Measurements from ENCODE around the gene TACR1. TPM values are rescaled to one million over a fixed set of nuclear protein-coding genes. Genes with fewer than 3 reads are reported as not detected.

Gene TACR1
- total RNA-seq, 1 experiment from 2014 or later: not detected

- Histone ChIP-seq H3K4me2 (no peak overlapping the region), H3K27me3 (ENCODE audit: insufficient read depth, low read depth) (no peaks in the 10 kb centered on the region), H4K20me1 (ENCODE audit: insufficient read depth) (no peaks in the 10 kb centered on the region), H3K36me3 (ENCODE audit: low read depth) (no peaks in the 10 kb centered on the region), H3K79me2 (ENCODE audit: low read depth) (no peaks in the 10 kb centered on the region), H3K4me3 (no peak overlapping the region), H3K9me2 (ENCODE audit: insufficient read depth) (no peaks in the 10 kb centered on the region), H3K27ac (no peak overlapping the region), H3K4me1 (replicated peaks; ENCODE audit: insufficient read depth) (no peaks in the 10 kb centered on the region), H2AFZ (no peak overlapping the region), H3F3A (ENCODE audit: insufficient read depth, low read depth) (no peaks in the 10 kb centered on the region), H3K9me3 (ENCODE audit: insufficient read depth, low read depth) (no peaks in the 10 kb centered on the region)
- TF ChIP-seq EZH2 (IDR thresholded peaks at IDR 0.05; ENCODE audit: low read depth): no peak
- no peak for TF ChIP-seq CTCF (conservative IDR thresholded peaks at IDR 0.05)
- intact Hi-C loops (cut with micrococcal nuclease; ENCODE audit: unreplicated experiment): no loop called here
- ChIA-PET POLR2A (ENCODE audit: unreplicated experiment) (no interaction called here), CTCF (no interaction called here)
- no TSS peak for BruUV-seq (replicated peaks)
- DNase-seq: no peak
Measured at GRCh38 chr2:75030218-75031009, 168.9 kb downstream of the TACR1 start.

GRCh38 chr2:75027886-75028285, 171.4 kb downstream of the TACR1 start:
- Histone ChIP-seq H3K27ac (no peak overlapping the region), H2AFZ (no peak overlapping the region), H3K9me3 (ENCODE audit: insufficient read depth, low read depth) (no peaks in the 10 kb centered on the region), H3K4me3 (no peak overlapping the region), H3K4me2 (no peak overlapping the region), H3F3A (ENCODE audit: insufficient read depth, low read depth) (no peaks in the 10 kb centered on the region), H3K79me2 (ENCODE audit: low read depth) (no peaks in the 10 kb centered on the region), H3K27me3 (ENCODE audit: insufficient read depth, low read depth) (no peaks in the 10 kb centered on the region), H3K36me3 (ENCODE audit: low read depth) (no peaks in the 10 kb centered on the region), H4K20me1 (ENCODE audit: insufficient read depth) (no peaks in the 10 kb centered on the region), H3K4me1 (replicated peaks; ENCODE audit: insufficient read depth) (no peaks in the 10 kb centered on the region), H3K9me2 (ENCODE audit: insufficient read depth) (no peaks in the 10 kb centered on the region)
- ChIA-PET POLR2A (ENCODE audit: unreplicated experiment) (interaction anchor here (0.5 kb wide), 1 partner anchor 327 kb away, joined by 8 read pairs; no protein-coding TSS in a partner anchor), CTCF (no interaction called here)
- no peak for TF ChIP-seq EZH2 (IDR thresholded peaks at IDR 0.05; ENCODE audit: low read depth)
- no peak for TF ChIP-seq CTCF (conservative IDR thresholded peaks at IDR 0.05)
- intact Hi-C loops (cut with micrococcal nuclease; ENCODE audit: unreplicated experiment): no loop called here
- DNase-seq: no peak
- no TSS peak for BruUV-seq (replicated peaks)

- TF ChIP-seq EZH2 (IDR thresholded peaks at IDR 0.05; ENCODE audit: low read depth): no peak
- TF ChIP-seq CTCF (conservative IDR thresholded peaks at IDR 0.05): no peak
- BruUV-seq (replicated peaks): no TSS peak
- Histone ChIP-seq H3K4me1 (replicated peaks; ENCODE audit: insufficient read depth) (no peaks in the 10 kb centered on the region), H3K9me3 (ENCODE audit: insufficient read depth, low read depth) (no peaks in the 10 kb centered on the region), H2AFZ (no peak overlapping the region), H3K4me2 (no peak overlapping the region), H3K9me2 (ENCODE audit: insufficient read depth) (no peaks in the 10 kb centered on the region), H3K79me2 (ENCODE audit: low read depth) (no peaks in the 10 kb centered on the region), H3K36me3 (ENCODE audit: low read depth) (no peaks in the 10 kb centered on the region), H4K20me1 (ENCODE audit: insufficient read depth) (no peaks in the 10 kb centered on the region), H3K4me3 (no peak overlapping the region), H3K27ac (no peak overlapping the region), H3F3A (ENCODE audit: insufficient read depth, low read depth) (no peaks in the 10 kb centered on the region), H3K27me3 (ENCODE audit: insufficient read depth, low read depth) (no peaks in the 10 kb centered on the region)
- ChIA-PET CTCF (no interaction called here), POLR2A (ENCODE audit: unreplicated experiment) (no interaction called here)
- no peak for DNase-seq
- intact Hi-C loops (cut with micrococcal nuclease; ENCODE audit: unreplicated experiment): no loop called here
Measured at GRCh38 chr2:75025633-75026380, 173.5 kb downstream of the TACR1 start.
